Ishikawa (cell line): ENCODE measurements around the gene RSF1.

Experiments
- CEBPB ChIP-seq: IDR thresholded peaks from 2 replicates; pipeline ENCODE4 v1.6.1; 2012
- CREB1 ChIP-seq: IDR thresholded peaks from 2 replicates; pipeline ENCODE4 v1.6.1; 2012; ENCODE audit warnings: low read depth
- EGR1 ChIP-seq: IDR thresholded peaks from 2 replicates; pipeline ENCODE4 v1.6.1; 2012
- EP300 ChIP-seq: IDR thresholded peaks from 2 replicates; pipeline ENCODE4 v1.6.1; 2012; ENCODE audit warnings: borderline replicate concordance
- FOXM1 ChIP-seq: IDR thresholded peaks from 2 replicates; pipeline ENCODE4 v1.6.1; 2012; ENCODE audit warnings: low read depth, borderline replicate concordance
- MAX ChIP-seq: IDR thresholded peaks from 2 replicates; pipeline ENCODE4 v1.6.1; 2012
- NFIC ChIP-seq: IDR thresholded peaks from 2 replicates; pipeline ENCODE4 v1.6.1; 2012
- RAD21 ChIP-seq: IDR thresholded peaks from 2 replicates; pipeline ENCODE4 v1.6.1; 2012; ENCODE audit warnings: low read depth
- REST ChIP-seq: IDR thresholded peaks from 2 replicates; pipeline ENCODE4 v1.6.1; 2012; ENCODE audit warnings: low read depth, mild to moderate bottlenecking
- TAF1 ChIP-seq: IDR thresholded peaks from 2 replicates; pipeline ENCODE4 v1.6.1; 2012; ENCODE audit warnings: low read depth, mild to moderate bottlenecking
- TCF12 ChIP-seq: IDR thresholded peaks from 2 replicates; pipeline ENCODE4 v1.6.1; 2012; ENCODE audit warnings: low read depth
- TEAD4 ChIP-seq: IDR thresholded peaks from 2 replicates; pipeline ENCODE4 v1.6.1; 2012
- USF1 ChIP-seq: IDR thresholded peaks from 2 replicates; pipeline ENCODE4 v1.6.1; 2012
- YY1 ChIP-seq: IDR thresholded peaks from 2 replicates; pipeline ENCODE4 v1.6.1; 2012; ENCODE audit warnings: low read depth
- ZBTB7A ChIP-seq: IDR thresholded peaks from 2 replicates; pipeline ENCODE4 v1.6.1; 2012; ENCODE audit warnings: low read depth

Gene RSF1

GRCh38 chr11:77776455-77776854, 44.1 kb downstream of the RSF1 start:
- TF ChIP-seq RAD21 (peak; percentile 51), EP300 (no peak)

GRCh38 chr11:77775936-77776335, 44.6 kb downstream of the RSF1 start:
- no peak for TF ChIP-seq YY1
- TF ChIP-seq TAF1, result no peak
- TF ChIP-seq MAX, result no peak
- no peak for TF ChIP-seq ZBTB7A
- TF ChIP-seq EGR1, result no peak
- no peak for TF ChIP-seq USF1
- TF ChIP-seq CREB1, result no peak
- TF ChIP-seq RAD21, result no peak
- TF ChIP-seq REST, result no peak
- TF ChIP-seq TEAD4, result no peak
- no peak for TF ChIP-seq CEBPB
- TF ChIP-seq NFIC, result no peak
- no peak for TF ChIP-seq TCF12
- TF ChIP-seq FOXM1, result no peak
- no peak for TF ChIP-seq EP300

- TF ChIP-seq ZBTB7A, result no peak
- no peak for TF ChIP-seq EP300
- no peak for TF ChIP-seq CREB1
- no peak for TF ChIP-seq REST
- TF ChIP-seq TCF12, result no peak
- TF ChIP-seq RAD21, result no peak
- no peak for TF ChIP-seq EGR1
- TF ChIP-seq YY1, result no peak
- no peak for TF ChIP-seq TEAD4
Measured at GRCh38 chr11:77771135-77771534, 49.4 kb downstream of the RSF1 start.

GRCh38 chr11:77770629-77771028, 49.9 kb downstream of the RSF1 start:
- TF ChIP-seq EP300 (no peak), USF1 (no peak), YY1 (no peak), TCF12 (no peak), CREB1 (no peak), REST (no peak), TAF1 (no peak), MAX (no peak), CEBPB (no peak), RAD21 (no peak), ZBTB7A (no peak), EGR1 (no peak), NFIC (no peak), FOXM1 (no peak), TEAD4 (no peak)

GRCh38 chr11:77762426-77762825, 58.1 kb downstream of the RSF1 start:
- TF ChIP-seq USF1, result no peak
